Keratinocyte (primary cell): ENCODE results near the gene RRAD.

Source experiments
- CTCF ChIP-seq, 3 experiments: IDR thresholded peaks in 1 of 3; conservative IDR thresholded peaks in 1 of 3; optimal IDR thresholded peaks in 1 of 3; 2 replicates in 2 of 3; 3 replicates in 1 of 3; pipeline versions ENCODE3 to v1.5.1; 2011; ENCODE audit warnings: low read length in 3 of 3, mild to moderate bottlenecking in 3 of 3, moderate library complexity in 2 of 3, control low read depth in 1 of 3, inconsistent platforms in 1 of 3; ENCODE audit not compliant: insufficient read depth in 2 of 3; ENCODE audit errors: extremely low read depth in 1 of 3
- EZH2 ChIP-seq: IDR thresholded peaks from one replicate; pipeline ENCODE4 v1.6.1; 2012; ENCODE audit warnings: inconsistent platforms, mild to moderate bottlenecking, low read length, moderate library complexity

DNA sequence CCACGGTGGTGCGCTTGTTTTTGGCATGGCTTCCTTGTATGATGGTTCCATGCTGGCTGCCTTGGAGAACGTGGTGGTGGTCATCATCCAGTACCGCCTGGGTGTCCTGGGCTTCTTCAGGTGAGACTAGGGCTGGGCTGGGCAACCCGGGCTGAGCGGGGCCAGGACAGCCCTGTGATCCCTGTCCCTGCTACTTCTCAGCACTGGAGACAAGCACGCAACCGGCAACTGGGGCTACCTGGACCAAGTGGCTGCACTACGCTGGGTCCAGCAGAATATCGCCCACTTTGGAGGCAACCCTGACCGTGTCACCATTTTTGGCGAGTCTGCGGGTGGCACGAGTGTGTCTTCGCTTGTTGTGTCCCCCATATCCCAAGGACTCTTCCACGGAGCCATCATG lies 14.9 kb upstream of the RRAD start:
- TF ChIP-seq CTCF (optimal IDR thresholded peaks at IDR 0.05 in 1 of 3, IDR thresholded peaks at IDR 0.05 in 1 of 3, conservative IDR thresholded peaks at IDR 0.05 in 1 of 3; ENCODE audit: extremely low read depth in 1 of 3, insufficient read depth in 2 of 3, low read length in 3 of 3) (no peak), EZH2 (no peak)
